NCI-H2107 treated with DMSO at 0.1 percent for 48 hours (cell line): ENCODE results near the gene ADAT3.
A peak's percentile ranks its signal among the peaks of the same experiment; 100 is the strongest.
"Not testable (repeated sequence)": the region's sequence is repeated elsewhere in the genome, so short reads cannot be mapped to it uniquely, and the experiment has no call there.

Experiments
- DNase-seq: peaks from one replicate; lab custom pipeline; 2025; ENCODE audit not compliant: unreplicated experiment; lab: John Stamatoyannopoulos, UW

Gene ADAT3

DNA sequence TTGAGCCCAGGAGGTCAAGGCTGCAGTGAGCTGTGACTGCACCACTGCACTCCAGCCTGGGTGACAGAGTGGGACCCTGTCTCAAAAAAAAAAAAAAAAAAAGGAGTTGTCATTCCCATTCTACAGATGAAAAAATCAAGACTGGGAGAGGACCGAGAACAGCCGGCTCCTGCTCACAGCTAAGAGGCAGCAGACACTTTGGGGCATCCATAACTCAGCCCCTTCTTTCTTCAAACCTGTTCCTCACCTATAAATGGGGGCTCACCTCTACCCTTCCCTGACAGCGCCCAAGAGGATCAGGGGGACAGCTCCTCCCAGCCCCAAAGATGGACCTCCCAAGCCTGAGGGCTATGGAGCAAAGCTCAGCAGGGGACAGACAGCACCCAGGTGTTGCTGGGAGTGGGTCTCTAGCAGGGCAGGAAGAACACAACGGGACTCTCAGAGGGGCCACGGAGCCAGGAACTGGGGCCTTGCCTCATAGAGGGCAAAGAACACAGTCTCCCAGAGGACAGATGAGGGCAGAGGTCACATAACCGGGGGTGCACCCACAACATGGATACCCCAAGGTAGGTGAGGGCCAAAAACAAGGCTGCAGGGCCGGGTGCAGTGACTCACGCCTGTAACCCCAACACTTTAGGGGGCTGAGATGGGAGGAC, 38.4 kb upstream of the ADAT3 start:
- DNase-seq: no peak

DNA sequence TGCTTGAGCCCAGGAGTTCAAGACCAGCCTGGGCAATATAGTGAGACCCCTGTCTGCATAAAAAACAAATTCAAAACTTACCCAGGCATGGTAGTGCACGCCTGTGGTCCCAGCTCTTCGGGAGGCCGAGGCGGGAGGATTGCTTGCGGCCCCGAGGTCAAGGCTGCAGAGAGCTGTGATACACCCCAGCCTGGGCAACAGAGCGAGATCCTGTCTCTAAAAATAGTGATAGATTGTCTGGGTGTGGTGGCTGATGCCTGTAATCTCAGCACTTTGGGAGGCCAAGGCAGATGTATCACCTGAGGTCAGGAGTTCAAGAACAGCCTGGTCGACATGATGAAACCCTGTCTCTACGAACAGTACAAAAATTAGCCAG, 37.9 kb upstream of the ADAT3 start:
- no peak for DNase-seq

DNA sequence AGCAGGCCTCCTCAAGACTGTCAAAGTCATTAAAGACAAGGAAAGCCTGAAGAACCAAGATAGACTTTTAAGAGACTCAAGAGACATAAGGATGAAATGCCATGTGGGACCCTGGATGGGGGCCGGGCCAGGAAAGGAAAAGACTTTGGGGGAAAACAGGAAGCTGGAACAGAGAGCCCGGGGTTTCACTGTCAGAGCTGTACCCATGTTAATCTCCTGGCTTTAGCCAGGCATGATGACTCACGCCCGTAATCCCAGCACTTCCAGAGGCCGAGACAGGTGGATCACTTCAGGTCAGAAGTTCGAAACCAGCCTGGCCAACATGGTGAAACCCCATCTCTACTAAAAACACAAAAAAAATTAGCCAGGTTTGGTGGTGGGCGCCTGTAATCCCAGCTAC, 36.2 kb upstream of the ADAT3 start:
- no peak for DNase-seq

DNA sequence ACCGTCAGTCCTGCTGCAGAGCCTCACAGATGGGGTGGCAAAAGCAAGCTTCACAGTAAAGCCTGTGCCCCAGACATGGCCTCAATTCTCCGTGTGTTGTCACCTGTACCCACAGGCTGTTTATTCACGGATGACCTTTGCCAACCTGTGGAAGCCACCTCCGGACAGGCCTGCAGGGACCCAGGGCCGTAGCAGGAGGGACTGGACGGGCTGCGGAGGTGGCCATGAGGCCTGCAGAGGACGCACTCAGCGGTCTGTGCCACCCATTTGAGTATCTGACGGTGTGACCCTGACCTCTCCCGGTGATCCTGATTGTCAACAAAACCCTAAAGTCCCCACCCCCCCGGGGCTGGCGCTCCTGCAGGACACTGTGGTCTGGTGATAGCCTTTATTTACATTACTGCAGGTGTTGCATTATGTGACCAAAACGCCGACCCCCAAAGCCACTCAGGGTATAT, 34.0 kb upstream of the ADAT3 start:
- DNase-seq: no peak

DNA sequence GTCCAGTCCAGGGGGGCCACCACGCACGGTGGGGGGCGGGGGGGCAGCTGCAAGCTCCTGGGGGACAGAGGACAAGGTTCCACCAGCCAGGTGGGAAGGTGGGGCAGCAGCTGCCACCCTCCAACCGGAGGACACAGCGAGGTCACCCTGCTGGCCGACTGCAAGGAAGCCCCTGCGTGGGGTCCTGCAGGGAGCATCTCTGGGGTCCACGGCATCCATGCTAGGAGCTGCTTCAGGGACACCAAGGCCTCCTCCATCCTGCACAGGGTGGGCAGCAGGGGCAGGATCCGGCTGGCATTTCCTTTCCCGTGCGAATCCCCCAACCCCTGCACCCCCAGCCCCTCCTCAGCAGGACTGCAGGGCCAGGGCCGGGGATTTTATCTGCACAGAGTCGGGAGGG, 33.6 kb upstream of the ADAT3 start:
- DNase-seq: no peak

DNA sequence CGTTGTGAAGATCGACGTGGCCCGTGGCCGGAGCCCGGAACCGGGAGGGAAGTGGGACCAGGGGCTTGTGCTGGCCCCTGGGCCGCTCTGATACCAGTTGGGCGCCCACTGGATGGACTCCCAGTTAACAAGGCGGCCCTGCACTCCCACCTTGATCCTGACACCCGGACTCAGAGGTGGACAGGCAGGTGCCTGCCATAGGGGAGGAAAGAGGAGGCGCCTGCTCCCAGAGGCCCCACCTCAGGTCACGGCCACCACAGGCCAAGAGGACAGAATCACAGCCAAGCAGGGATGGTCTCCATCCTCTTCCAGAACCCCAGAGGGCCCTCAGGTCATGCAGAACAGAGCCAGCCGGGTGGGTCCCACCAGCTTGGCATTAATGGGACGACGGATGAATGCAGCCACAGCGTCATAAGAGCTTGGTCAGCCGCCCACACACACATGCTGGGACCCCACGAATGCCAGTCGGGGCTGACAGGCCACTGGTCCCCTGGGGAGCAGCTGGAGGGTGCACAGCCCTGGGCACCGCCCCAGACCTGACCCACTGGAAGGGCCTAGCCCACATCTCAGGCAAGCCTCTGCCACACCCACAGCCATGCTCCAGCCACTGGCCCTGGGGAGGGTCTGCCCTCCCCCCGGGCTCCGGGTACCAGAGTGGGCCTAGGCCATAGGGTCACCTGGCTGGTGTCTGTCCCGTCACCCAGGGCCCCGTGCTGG, 32.2 kb upstream of the ADAT3 start:
- no peak for DNase-seq

DNA sequence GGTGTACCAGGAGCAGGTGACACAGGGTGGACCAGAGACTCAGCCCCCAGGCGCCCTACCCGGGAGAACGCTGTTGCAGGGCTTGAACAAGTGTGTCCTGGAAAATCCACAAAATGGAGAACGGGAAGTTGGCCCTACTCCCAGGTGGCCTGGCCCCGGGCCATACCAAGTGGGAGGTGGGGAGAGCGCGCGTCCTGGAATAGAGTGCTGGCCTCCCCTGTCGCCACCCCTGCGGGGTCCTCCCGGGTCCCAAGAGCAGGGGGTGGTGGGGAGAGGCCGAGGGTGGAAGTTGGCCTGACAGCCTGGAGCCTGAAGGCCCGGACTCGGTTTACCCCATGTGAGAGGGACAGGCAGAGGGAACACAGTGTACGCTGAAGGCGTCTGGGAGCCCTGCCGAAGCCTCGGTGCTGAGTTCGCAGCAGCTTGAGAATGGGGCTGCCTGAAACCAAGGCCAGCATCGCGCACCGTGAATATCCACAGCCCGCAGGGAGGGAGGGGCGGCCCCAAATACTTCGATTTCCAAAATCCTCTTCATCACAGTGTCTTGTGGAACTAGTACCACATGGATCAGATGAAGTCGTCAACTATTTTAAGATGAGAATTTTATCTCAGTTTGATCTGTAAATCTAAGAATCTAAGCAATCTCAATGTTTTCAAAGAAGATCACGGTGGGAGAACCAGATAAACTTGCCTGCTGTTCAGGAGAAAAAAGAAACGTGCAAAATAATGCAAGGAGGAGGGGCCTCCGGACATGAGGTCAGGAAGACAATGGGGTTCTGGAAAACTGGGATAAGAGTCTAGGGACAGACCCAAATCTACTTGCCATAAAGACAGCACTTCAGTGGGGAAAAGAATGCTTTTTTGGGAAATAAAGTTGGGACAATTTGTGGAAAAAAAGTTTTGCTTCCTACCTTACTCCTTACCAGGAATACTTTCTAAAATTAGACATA, 31.4 kb upstream of the ADAT3 start:
- DNase-seq: no peak

DNA sequence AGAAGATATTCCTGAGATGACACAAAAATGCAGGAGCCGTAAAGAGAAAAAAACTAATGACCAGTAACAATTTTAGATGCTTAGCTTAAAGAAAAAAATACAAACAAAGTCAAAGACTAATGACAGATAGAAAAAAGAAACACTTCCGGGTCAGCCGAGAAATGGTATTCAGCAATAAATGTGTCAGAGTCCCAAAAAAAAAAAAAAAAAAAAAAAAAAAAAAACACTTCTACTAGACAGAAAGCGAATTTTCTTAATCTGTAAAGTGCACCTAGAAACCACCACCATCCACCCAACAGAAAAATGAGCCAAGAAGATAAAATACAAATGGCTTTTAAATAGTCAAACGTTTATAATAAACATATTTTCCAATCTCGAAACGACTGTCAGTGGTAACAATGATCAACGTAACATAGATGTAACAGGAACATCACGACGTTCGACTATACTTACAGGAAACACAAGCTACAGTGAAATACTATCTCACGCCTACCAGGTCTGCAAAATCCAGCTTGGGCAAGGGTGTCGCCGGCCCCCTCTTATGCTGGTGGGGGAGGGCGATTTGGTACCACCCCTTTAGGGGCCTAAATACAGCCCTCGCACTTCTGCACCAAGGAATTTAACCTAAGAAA, 30.5 kb upstream of the ADAT3 start:
- no peak for DNase-seq

DNA sequence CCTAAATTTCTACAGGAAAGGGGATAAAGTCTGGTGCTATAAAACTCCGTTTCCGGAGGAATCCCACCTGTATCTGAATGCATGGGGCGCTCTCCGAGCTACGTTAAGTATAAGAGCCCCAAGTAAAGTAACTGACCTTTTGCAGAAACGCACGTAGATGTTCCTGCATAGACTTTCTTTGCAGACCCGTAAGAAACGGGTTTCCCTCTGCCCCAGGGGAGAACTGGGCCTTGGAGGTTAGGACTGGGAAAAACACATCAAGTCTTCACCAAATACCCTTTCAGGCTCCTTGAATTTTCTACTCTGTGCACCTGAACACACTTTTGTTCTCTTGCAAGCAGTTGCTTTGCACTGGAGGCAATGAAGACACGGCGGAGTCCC, 29.9 kb upstream of the ADAT3 start:
- not testable (repeated sequence) for DNase-seq

DNA sequence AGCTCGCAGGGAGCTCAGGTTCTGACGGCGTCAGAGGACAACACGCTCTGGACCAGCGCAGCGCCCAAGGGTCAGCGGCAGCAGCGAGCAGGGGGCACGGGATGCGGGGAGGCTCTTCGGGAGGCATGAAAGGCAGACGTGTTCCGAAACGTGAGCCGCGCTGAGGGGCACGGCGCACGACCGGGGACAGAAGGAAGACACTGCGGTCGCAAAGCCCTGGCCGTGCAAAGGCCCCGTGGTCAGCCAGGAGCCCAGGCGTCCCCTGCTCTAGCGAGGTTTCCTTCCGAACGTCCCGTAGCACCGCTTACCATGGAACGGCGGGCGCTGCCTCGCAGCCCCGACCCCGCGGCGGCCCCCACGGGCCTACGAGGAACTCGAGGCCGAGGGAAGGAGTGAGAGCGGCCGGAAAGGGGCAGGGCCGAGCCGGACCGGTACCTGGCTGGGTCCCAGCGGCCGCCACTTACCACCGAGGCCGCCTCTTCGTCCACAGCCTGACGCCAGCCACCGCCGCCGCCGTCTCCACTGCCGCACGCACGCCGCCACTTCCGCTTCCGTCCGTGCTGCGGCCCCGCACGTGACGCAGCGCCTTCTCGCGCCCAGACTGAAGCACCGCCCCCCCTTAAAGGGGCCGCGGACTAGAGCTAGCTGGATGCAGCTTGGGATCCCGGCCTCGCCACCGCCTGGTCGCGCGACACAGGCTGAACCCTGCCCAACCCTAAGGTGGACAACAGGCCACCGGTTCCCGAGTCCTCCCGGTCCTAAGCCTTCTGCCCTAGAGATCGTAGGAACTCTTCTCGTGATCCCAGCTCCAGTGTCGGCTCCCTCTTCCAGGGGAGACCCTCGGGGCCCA, 29.3 kb upstream of the ADAT3 start:
- peak; percentile 81 for DNase-seq

DNA sequence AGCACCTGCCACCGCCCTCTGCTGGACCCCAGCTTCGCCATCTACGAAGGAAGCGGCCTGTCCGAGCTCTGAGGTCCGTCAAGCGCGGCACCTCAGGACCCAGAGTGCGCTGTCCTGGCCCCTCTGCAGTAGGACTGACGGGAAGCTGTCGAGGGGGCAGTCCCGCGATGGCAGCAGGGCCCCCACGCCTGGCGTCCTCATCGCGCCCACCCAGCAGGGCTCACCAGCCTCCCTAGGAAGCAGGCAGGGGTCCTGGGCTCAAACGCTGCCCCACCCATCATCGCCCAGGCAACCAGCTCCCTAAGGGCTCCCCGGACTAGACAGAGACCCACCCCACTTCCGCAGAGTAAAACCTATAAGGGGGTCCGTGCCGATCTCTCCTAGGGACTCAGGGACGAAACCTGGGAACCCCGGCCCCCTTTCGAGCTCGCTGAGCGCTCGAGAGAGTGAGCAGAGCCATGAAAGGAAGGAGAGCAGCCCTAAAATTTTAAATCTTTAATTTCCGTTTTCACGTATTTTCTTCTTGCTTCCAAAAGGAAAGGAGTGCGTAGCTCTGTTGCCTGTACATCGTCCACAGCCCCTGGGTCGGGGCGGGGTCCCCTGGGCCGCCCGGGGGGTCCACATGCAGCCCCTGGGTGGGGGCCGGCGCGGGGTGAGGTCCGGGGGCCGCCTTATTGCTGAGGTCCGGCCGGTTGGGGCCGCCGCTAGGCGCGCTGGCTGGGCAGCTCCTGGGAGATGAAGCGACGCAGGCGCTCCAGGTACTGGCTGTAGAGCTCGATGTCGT, 28.5 kb upstream of the ADAT3 start:
- DNase-seq: not testable (repeated sequence)

DNA sequence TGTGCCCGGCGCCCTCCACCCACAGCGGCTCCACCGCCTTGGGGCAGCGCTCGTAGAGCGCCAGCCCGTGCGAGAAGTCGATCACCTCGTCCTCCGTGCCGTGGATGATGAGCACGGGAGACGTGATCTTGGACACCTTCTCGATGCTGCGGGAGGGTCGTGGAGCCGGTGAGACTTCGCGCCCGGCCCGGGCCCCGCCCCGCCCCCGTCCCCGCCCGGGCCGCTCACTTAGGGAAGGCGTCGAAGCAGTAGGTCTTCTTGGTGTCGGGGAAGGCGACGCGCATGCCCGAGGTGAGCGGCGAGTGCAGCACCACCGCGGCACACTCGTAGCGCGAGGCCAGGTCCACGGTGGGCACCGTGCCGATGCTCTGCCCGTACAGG, 27.9 kb upstream of the ADAT3 start:
- DNase-seq: not testable (repeated sequence)

DNA sequence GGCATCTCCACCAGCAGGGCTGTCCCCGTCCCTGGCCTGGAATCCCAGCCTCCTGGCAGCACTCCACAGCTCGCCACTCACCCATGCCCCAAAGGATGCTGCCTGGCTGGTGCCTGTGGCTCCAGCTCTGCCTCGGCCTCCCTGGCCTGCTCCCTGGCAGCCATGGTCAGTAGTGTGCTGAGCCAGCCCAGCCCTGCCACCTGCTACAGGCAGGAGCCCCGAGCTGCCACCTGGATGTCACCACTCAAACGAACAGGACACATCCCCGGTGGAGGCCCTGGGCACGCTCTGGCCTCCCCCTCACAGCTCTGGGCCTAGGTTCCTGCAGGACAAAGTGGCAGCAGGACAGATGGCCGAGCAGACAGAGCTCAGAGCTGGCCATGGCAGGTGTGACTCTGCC, 26.6 kb upstream of the ADAT3 start:
- DNase-seq: not testable (repeated sequence)

DNA sequence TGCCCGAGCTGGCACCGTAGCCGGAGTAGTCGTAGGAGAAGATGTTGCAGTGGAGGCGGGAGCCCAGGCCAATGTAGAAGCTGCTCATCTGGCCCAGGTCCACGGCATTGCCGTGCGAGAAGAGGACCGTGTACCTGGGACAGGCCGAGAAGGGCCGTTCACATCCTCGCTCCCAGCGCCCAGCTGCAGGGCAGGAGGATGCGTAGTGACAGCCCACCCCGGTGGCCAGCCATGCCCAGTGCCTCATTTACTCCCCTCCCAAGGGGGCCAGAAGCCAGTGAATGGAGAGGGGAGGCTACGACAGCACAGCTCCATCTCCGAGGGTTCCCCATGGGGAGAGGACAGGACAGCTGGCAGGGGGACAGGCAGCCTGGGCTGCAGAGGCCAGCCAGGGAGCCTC, 25.2 kb upstream of the ADAT3 start:
- DNase-seq: not testable (repeated sequence)

DNA sequence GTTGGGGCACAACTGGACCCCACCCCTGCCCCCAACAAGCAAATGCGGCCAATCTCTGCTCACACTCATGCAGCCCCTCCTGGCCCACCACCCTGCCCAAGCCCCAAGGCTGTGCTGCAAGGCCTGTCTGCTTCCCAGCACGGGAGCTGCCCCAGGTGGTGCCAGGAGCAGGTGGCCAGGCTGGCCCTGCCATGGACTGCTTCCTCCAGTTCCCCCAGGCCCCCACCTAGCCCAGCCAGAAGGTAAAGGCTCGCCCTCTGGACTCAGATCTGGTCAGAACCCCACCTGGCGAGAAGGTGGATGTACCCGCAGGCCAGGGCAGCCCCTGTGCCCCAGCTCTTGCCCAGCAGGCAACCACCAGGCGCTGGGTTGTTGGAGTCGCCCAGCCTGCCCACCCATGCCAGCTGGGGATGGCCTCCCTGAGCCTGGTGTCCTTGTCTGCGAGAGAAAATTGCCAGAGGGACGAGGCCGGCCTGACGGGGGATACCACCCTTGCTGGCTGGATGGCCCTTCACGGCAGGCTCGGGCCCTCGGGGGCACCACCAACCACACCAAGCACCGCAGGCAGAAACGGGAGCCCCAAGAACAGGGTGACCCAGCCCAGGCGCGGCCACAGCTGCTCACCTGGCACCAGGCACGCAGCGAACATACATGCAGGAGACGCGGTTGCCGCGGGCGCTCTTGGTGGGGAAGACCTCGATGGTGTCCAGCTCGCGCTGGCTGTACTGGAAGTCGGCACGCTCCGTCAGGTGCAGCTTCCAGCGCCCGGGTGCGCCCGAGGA, 24.4 kb upstream of the ADAT3 start:
- no peak for DNase-seq

DNA sequence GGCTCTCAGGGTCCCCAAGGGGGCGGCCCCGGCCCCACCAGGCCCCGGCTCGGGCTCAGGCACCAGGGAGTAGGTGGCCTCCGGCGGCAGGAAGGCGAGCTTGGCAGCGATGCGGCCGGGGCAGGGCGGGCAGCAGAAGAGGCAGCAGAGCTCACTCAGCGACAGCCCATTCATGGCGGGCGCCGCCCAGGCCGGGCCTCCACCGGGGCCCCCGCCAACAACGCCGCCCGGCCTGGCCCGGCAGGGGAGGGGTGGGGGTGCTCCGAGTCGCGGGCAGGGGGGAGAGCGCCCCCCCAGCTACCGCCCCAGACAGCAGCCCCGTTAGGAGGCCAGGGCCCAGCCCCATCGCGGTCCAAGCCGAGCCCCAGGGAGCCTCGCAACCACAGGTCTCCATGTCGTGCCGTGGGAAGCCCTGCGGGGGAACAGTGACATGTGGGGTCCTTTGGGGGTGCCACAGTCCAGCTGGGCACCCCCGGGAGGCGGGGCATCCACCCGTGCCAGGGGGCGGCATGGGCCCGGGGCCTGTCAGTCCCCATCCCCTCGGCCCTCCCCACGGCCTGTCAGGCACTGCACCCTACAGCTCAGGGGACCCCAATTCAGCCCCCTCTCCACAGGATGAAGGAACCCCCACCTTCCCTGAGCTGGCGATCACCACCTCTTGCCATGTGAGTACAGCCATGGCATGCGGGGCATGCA, 23.7 kb upstream of the ADAT3 start:
- not testable (repeated sequence) for DNase-seq

DNA sequence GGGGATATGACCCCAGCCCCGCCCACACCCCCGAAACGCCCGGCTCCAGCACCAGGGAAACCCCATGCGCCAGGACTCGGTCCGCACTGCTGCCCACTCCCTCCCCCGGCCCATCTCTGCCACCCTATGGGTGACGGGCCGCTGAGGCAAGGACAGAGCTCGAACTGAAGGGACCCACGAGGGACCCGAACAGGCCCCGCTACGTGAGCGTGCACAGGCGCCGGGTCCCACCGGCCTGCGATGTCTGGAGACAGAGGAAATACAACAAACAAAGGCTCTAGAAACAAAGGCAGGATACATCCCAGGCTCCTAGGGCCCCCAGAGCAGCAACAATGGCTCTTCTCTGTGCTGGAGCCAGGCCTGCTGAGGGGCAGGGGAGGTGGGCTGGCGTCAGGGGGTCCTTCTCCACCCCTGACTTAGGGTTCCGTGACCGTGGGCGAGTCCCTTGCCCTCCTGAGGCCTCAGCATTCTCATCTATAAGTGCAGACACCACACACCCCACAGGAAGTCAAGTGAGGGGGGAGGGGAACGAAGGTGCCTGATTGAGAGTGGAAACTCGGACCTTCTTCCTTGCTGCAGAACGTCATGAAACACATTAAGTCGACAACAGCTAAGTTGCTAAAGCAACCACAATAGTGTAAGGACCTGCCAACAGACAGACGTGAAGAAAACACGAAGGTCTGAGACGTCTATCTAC, 23.0 kb upstream of the ADAT3 start:
- DNase-seq: no peak
